GM23248 (cell line): ENCODE results near the gene ALDH3B2.
"Not testable (repeated sequence)": the region's sequence is repeated elsewhere in the genome, so short reads cannot be mapped to it uniquely, and the experiment has no call there.

ENCODE experiments used
- EZH2 ChIP-seq: fragments of 200-600 bp; sonication (generic); IDR thresholded peaks from 2 replicates; pipeline ENCODE4 v1.6.1; 2018; ENCODE audit warnings: antibody characterized with exemption, mild to moderate bottlenecking; ENCODE audit not compliant: insufficient read depth, poor library complexity, severe bottlenecking
- EZH2phosphoT487 ChIP-seq: fragments of 200-600 bp; sonication (generic); IDR thresholded peaks from 2 replicates; pipeline ENCODE4 v1.6.1; 2018; ENCODE audit warnings: antibody characterized with exemption, moderate library complexity, mild to moderate bottlenecking, low read depth; ENCODE audit not compliant: insufficient read depth

DNA sequence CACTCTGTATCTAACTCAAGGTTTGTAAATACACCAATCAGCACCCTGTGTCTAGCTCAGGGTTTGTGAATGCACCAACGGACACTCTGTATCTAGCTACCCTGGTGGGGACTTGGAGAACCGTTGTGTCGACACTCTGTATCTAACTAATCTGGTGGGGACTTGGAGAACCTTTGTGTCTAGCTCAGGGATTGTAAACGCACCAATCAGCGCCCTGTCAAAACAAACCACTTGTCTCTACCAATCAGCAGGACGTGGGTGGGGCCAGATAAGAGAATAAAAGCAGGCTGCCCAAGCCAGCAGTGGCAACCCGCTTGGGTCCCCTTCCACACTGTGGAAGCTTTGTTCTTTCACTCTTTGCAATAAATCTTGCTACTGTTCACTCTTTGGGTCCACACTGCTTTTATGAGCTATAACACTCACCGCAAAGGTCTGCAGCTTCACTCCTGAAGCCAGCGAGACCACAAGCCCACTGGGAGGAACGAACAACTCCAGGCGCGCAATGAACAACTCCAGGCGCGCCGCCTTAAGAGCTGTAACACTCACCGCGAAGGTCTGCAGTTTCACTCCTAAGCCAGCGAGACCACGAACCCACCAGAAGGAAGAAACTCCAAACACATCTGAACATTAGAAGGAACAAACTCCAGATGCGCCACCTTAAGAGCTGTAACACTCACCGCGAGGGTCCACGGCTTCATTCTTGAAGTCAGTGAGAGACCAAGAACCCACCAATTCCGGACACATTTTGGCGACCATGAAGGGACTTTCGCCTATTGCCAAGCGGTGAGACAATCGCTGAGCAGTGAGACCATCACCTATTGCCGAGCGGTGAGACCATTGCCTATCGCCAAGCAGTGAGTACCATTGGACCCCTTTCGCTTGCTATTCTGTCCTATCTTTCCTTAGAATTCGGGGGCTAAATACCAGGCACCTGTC is 54.5 kb downstream of the ALDH3B2 start:
- TF ChIP-seq EZH2, EZH2phosphoT487: not testable (repeated sequence)
